GM21528 (cell line): ENCODE data around the gene CAVIN1.
"Not testable (repeated sequence)": the region's sequence is repeated elsewhere in the genome, so short reads cannot be mapped to it uniquely, and the experiment has no call there.

ENCODE experiments used
- ATAC-seq: cut with Tn5 transposase; IDR thresholded peaks from one replicate; pipeline ENCODE4 v1.9.1; 2021; ENCODE audit warnings: mild to moderate bottlenecking, moderate library complexity; ENCODE audit not compliant: unreplicated experiment, low FRiP score

CAVIN1 gene

DNA sequence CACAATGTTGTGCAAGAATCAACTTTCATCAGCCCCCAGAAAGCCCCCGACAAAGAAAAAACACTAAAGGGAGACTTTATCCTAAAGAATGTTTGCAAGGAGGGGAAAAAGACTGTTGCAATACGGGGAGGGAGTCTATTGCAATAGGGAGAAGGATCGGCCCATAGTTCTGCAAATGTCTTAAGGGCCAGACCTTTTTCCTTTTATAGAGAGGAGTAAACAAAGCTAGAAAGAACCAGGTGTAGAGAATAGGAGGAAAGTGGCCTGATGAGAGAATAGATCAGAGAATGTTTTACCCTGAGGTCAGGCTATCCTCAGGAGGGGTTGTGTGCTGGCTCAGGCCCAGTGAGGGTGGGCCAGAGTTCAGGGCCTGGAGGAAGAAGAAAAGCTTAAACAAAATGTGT lies 8.7 kb upstream of the CAVIN1 start:
- ATAC-seq: no peak

DNA sequence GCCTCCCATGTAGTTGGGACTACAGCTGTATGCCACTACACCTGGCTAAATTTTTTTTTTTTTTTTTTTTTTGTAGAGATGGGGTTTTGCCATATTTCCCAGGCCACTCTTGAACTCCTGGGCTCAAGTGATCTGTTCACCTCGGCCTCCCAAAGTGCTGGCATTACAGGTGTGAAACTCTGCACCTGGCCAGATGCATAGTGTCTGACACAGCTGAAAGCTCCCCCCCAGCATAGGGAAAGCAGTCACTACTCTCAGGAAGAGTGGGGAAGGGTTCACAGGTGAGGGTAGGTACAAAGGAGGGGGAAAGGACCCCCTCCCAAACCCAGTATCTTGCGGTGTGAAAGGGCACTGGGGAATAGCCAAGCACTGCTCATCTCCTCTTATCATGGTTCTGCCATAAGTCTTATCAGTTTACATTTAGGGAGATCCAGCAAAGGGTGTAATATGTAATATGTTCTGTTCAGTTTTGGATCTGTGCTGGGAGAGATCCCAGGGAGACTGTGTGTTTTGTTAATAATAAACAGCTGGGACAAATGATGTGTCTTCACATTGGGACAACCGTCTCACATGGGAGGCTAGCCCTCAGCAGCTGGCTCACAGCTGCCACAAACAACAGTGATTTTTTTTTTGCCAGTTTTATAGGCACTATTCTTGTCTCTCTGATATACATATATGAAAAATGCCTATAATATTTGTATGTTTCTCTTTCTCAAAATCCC lies 6.8 kb upstream of the CAVIN1 start:
- ATAC-seq: no peak

DNA sequence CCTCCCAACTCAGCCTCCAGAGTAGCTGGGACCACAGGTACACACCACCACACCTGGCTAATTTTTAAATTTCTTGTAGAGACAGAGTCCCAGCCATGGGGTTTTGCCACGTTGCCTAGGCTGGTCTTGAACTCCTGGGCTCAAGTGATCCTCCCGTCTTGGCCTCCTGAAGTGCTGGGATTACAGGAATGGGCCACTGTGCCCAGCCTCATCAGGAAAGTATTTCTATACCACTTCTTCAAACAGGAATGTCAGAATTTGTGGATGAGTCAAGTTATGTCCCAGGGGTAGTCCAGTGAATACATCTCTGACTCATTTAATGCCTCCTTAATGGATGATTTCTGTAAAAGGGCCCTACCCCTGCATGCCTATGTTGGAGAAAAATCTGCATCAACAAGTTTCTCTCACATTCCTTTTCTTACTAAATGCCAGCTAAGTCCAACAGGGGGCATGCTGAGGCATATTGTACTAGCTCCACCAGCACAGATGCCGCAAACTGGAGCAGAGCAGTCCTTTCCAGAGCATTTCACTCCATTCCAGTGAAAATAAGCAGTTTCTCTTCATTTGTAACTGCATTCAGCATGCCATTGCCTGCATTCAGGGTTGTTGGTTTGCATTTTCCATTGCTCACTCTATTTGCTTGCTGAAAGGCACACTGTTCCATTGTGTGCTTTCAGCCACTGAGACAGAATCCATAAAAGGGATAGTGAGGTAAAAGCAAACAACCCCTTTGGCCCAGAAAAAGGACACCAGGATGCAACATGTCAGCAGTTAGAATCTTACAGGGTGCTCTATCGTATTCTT lies 5.3 kb upstream of the CAVIN1 start:
- no peak for ATAC-seq

DNA sequence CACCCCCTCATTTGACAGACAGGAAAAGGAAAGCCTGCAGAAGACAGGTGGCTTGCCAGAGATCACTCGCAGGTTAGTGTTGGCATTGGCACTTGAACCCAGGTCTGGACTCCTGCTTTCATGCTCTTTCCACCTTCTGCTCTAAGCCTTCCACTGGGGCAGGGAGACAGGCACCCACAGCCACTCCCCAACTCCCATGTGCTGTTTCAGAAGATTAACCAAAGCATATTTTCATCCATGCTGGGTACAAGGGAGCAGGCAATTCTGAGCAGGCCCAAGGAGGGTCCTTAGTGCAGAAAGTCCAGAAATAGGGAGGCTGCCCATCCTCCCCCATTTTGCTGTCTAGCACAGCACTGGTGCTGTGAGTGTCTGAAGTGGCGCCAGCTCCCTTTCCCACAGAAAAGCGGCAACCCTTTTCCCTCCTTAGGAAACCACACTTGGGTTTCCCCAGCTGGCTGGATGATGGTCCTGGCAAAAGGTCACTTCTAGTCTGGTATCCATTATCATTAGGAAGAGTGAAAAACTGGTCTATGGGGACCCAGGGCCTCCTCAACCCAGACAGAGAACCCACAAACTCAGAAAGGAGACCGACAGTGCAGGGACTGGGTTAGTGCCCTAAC lies 2.0 kb upstream of the CAVIN1 start:
- no peak for ATAC-seq

DNA sequence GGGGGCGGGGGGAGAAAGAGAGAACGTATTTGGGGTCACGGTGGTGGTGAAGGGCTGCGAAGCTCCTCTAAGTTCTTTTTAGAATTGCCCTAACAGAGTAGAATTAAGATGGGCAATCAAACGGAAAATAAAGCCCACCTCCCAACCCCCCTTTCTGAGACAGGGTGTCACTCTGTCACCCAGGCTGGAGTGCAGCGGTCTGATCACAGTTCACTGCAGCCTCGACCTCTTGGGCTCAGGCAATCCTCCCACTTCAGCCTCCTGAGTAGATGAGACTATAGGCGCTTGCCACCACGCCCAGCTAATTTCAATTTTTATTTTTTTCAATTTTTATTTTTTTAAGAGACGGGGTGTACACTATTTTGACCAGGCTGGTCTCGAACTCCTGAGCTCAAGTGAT lies 710 bp upstream of the CAVIN1 start:
- ATAC-seq: no peak

DNA sequence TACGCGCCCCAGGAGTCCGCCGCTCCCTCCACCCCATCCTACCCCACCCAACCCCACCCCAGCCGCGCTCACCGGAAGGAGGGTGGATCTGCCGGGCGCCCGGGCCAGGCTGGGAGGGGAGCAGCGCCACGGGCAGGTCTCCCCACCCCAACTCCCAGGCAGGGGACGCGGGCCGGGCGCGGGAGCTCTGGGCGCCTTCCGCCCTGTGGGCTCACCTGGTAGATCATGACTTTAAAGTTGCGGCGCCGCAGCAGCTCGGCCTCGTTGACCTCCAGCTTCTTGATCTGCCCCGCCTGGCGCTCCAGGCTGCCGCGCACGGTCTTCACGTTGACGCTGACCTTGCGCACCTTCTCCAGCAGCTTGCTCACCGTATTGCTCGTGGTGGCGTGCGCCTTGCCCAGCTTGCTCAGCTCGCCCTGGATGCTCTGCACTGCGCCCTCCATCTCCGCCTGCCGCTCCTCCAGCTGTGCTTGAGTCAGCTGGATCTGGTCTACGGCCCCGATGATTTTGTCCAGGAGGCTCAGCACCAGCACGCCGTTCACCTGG lies 571 bp downstream of the CAVIN1 start:
- ATAC-seq: no peak

DNA sequence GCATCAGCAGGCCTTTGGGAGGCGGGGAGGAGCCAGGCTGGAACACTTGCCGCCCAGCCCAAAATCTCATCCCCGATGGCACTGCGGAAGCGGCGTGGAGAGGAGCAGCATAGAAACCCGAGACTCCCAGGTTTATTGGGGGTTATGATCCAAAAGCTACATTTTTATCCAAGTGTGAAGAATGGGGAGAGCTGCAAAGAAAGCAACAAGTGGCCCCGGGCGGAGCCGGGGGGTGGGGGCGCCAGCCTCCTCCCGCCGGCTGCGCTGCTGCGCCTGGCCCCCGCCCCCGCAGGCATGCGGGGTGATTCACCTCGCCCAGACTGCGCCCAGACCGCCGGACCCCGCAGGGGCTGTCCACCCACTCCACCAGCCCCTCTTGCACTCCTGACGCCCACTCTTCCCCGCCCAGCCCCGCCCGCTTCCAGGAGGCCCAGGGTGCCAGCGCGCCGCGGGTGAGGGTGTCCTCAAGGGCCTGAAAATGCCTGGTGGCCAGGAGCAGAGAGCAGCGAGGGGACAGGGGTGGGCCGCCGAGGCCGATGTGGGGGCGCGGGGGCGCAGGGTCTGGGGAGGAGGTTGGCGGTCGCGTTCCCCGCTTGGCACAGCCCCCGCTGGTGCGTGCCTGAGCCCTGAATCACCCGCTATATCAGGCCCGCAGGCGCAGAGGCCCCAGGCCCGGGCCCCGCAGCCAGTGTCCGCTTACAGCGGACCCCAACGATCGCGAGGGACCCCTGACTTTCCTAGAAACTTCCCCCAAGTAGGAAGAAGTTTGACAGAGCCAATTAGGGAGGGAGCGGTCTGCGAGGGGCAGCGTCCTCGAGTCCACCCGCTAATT lies 1.3 kb downstream of the CAVIN1 start:
- ATAC-seq: no peak

DNA sequence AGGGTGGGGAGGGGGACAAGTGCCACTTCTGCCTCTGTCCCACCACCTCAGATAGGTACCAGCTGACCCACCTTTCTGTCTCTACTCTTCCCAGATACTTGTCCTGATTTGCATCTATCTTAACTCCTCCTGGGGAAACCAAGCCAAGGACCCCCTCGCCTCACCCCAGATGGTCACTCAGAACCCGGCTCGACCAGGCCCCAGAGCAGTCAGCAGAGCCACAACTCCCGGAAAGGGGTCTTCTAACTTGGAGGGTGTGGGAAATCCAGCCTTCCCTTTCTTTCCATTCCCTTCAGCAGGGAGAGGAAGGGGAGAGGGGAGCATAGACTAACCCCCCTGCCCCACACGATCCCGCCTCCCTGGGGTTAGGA lies 1.9 kb downstream of the CAVIN1 start:
- no peak for ATAC-seq

DNA sequence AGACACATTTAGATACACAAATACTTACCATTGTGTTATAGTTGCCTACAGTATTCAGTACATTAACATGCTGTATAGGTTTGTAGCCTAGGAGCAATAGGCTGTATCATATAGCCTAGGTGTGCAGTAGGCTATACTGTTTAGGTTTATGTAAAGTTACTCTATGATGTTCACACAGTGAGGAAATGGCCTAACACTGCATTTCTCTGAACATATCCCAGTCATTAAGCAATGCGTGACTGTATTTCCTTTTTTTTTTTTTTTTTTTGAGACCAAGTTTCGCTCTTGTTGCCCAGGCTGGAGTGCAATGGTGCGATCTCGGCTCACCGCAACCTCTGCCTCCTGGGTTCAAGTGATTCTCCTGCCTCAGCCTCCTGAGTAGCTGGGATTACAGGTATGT lies 5.1 kb downstream of the CAVIN1 start:
- not testable (repeated sequence) for ATAC-seq

DNA sequence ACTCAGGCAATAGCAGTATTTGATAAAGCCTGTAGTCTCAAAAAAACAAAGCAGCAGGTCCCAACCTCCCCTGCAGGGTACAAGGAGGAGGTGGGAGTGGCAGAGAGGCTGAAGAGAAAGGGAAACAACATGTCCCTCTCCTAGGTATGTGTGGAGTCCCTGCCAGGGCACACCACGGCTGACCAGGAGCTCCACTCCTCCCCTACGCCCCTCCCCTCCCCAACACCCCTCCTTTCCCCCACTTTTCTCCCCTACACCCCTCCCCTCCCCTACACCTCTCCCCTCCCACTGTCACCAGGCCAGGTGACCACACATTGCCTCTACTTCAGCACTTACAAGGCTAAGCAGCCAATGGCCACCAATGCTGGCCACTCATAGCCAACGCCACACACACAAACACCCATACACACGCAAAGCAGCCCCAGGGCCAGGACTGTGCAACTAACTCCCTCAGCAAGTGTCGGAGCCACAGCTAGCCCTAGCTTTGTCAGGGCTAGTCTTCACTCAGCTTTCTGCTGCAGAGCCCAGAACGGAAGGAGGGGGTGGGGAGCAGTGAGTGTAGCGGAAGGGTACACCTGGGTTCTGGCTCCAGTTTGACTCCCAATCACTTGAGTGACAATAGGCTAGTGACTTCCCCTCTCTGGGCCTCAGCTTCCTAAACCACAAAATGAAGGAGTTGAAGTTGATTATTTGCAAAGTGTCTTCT lies 8.2 kb downstream of the CAVIN1 start:
- ATAC-seq: no peak

DNA sequence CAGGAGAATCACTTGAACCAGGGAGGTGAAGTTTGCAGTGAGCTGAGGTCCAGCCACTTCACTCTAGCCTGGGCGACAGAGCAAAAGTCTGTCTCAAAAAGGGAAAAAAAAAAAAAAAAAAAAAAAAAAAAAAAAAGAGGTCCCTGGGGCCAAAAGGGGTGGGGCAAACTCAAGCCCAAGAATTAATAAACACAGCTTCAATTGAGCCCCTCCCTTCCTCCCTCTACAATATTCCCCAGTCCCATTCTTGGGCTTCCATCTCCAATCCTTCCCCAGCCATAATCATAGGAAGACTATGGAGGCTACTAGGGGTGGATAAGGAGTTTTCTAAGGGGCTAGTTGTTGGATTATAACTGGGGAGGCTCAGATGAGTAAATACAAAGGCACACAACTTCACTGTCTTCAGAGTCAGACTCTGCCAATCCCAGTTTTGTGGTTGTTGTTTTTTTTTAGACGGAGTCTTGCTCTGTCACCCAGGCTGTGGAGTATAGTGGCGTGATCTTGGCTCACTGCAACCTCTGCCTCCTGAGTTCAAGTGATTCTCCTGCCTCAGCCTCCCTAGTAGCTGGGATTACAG lies 9.5 kb downstream of the CAVIN1 start:
- ATAC-seq: no peak

DNA sequence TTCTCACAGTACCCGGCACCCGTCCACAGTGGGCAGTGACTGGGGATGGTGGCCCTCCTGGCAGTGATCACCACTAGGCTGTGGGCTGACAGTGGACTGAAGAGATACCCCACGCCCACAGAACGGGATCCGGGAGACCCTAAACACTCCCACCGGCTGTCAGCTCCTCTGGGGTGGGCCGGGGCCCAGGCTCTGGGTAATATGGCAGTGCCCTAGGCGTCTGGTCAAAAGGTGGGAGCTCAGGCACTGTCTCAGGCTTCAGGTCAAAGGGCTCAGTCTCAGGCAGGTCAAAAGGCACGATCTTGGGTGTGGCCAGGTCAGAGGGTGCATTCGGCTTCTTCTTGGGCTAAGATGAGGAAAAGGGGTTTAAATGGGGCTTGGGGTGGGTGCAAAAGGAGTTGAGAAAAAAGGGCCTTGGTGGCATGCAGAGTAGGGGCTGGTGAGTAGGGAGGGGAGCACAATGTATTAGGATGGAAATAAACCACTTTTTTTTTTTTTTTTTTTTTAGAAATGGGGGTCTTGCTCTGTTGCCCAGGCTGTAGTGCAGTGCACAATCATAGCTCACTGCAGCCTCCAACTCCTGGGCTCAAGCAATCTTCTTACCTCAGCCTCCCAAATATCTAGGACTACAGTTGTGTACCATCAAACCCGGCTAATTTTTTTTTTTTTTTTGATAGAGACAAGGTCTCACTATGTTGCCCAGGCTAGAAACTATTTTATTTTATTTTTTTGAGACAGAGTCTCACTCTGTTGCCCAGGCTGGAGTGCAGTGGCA lies 11.0 kb downstream of the CAVIN1 start:
- ATAC-seq: no peak

DNA sequence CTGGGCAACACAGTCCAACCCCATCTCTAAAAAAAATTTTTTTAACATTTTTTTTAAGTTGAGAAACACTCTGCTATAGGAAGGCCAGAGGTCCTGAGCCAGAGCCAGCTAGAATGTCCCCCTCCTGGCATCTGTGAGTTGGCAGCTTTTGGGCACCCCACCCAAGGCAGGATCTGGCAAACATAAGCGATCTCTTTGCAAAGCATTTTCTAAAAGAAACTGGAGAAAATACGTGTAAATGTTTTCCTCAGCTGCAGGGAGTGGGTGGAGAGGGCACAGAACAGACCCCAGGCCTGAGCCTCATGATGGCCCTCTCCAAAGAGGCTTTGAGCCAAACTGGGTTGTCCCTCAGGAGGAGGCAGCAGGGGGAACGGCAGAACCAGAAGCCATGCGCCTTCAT lies 11.7 kb downstream of the CAVIN1 start:
- no peak for ATAC-seq

DNA sequence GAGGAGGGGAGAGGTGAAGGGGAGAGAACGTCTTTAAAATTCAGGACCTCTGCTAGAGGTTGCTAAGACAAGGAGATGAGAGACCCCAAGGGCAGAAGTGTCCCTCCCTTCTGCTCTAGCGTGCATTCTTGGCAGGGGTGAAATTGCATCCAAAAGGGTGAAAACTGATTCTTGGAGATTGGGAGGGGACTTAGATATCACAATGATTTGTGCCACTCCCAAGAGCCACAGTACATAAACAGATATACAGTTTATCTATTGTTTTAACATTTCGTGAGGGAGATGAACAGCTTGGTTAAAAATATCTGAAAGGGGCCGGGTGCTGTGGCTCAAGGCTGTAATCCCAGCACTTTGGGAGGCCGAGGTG lies 12.8 kb downstream of the CAVIN1 start:
- ATAC-seq: no peak

DNA sequence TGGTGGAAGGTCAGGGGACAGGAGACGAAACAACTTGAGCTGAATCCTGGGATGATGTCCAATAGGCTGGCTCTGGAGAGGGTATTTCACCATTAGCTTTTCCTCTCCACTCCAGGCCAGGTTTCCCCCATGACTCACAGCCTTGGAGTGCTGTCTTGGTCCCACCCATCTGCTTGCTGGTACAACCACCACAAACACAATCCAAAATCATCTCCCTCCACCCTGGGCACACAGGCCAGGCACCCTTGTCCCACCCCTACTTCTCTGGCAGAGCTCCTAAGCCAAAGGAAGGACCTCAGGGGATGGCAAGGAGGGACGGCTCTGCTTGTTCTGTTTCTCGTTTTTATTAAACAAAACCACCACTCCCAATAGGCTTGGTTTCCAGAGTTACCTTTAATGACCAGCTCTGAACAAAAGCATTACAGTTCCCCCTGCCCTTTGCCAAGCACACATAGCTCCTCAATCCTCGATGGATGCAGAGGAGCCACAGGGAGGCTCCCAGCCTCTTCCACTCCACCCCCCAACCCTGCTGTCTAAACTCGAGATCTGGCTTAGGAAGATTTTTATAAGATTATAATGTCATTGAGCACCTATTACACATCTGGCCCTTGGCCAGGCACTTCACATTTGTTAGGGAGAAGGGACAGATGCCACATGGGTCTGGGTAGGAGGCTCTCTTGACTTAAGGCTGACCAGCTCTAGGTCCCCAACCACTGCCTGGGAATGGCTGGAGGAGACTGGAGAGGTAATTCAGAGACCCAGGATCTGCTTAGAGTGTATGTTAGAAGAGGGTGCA lies 13.3 kb downstream of the CAVIN1 start:
- no peak for ATAC-seq

DNA sequence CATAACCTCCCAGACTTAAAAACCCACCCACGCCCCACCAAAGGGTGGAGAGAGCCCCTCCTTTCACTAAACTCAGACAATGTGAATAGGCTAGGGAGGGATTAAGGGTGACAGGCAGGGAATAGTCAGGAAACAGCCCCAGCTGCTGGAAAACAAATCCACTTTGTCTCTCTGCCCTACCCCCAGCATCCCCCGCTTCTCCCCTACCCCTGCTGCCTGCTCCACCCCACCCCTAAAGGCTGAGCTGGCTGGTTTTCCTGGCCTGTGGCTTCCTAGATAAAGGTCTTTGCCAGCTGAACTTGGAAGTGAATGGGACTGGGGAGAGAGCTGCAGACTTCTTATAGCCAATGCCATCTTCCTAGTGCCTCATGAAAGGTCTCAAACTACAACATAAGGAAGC lies 15.0 kb downstream of the CAVIN1 start:
- ATAC-seq: no peak

DNA sequence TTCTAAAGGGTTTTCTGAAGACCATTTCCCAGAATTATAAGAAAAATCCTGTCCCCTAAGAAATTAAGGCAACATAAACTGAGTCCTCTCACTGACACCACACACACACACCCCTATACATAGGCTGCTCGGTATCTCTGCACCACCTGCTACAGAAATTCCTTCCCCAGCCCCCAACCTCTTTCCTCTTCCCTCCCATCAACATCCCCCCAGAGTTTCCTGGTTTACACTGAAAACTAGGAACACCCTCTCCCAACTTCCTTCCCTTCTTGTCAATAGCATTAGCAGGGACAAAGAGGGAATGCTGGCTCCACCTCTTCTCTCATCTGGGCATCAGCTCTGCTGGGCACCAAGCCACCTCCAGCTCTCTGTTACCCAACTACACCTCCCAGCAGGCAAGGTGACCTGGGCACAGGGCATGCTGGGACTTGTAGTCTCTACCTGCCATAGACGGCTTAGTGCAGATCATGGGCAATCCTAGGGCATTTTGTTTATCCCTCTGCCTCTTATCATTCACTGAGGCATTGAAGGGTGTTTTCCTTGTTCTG lies 15.7 kb downstream of the CAVIN1 start:
- ATAC-seq: no peak
